OCI-LY1 (cell line): ENCODE measurements around the gene IBA57.

ENCODE experiments used
- H2AFZ ChIP-seq: fragments of 200-600 bp; sonication (generic), shearing (Covaris generic); 2 replicates; pipeline ENCODE4 v1.6.0; 2014; ENCODE audit warnings: antibody characterized with exemption, mild to moderate bottlenecking, low read length
- H3F3A ChIP-seq: fragments of 200-600 bp; sonication (generic), shearing (Covaris generic); 2 replicates; pipeline ENCODE4 v1.6.0; 2014; ENCODE audit warnings: mild to moderate bottlenecking, antibody characterized with exemption, low read length, moderate library complexity; ENCODE audit not compliant: insufficient read depth
- H3K27ac ChIP-seq: fragments of 200-600 bp; sonication (generic); 2 replicates; pipeline ENCODE4 v1.5.1; 2014; ENCODE audit warnings: low read length, mixed run types, mild to moderate bottlenecking, low read depth; ENCODE audit not compliant: poor library complexity, severe bottlenecking
- H3K27me3 ChIP-seq: fragments of 200-600 bp; sonication (generic); 2 replicates; pipeline ENCODE4 v1.6.0; 2014; ENCODE audit warnings: antibody characterized with exemption, mild to moderate bottlenecking, low read length, moderate library complexity; ENCODE audit not compliant: insufficient read depth
- H3K36me3 ChIP-seq: fragments of 200-600 bp; sonication (generic); 2 replicates; pipeline ENCODE4 v1.6.1; 2014; ENCODE audit warnings: mild to moderate bottlenecking, antibody characterized with exemption, low read length, moderate library complexity, mixed read lengths; ENCODE audit not compliant: insufficient read depth
- H3K4me1 ChIP-seq: fragments of 200-600 bp; sonication (generic); 2 replicates; pipeline ENCODE4 v1.5.1; 2014; ENCODE audit warnings: mild to moderate bottlenecking, low read length, moderate library complexity; ENCODE audit not compliant: insufficient read depth, severe bottlenecking
- H3K4me2 ChIP-seq: fragments of 200-600 bp; sonication (generic), shearing (Covaris generic); 2 replicates; pipeline ENCODE4 v1.6.1; 2014; ENCODE audit warnings: low read length
- H3K4me3 ChIP-seq: fragments of 200-600 bp; sonication (generic); 2 replicates; pipeline ENCODE4 v1.5.1; 2014; ENCODE audit warnings: low read length, low read depth, mild to moderate bottlenecking, mixed read lengths; ENCODE audit not compliant: poor library complexity, severe bottlenecking
- H3K79me2 ChIP-seq: fragments of 200-600 bp; shearing (Covaris generic); 2 replicates; pipeline ENCODE4 v1.6.1; 2016; ENCODE audit warnings: mixed run types, low read length, mixed read lengths; ENCODE audit not compliant: insufficient read depth
- H3K9ac ChIP-seq: fragments of 200-600 bp; sonication (generic), shearing (Covaris generic); 2 replicates; pipeline ENCODE4 v1.6.1; 2014; ENCODE audit warnings: mild to moderate bottlenecking, low read length, mixed read lengths
- H3K9me2 ChIP-seq: fragments of 200-600 bp; sonication (generic), shearing (Covaris generic); 2 replicates; pipeline ENCODE4 v1.6.1; 2014; ENCODE audit warnings: low read depth, mild to moderate bottlenecking, low read length, mixed read lengths
- H3K9me3 ChIP-seq: fragments of 200-600 bp; shearing (Covaris generic); 2 replicates; pipeline ENCODE4 v1.6.1; 2014; ENCODE audit warnings: low read length, mixed read lengths
- H4K20me1 ChIP-seq: fragments of 200-600 bp; sonication (generic), shearing (Covaris generic); 2 replicates; pipeline ENCODE4 v1.6.0; 2016; ENCODE audit warnings: mild to moderate bottlenecking, low read length; ENCODE audit not compliant: insufficient read depth
- CTCF ChIP-seq: fragments of 200-600 bp; sonication (generic), shearing (Covaris generic); IDR thresholded peaks from 2 replicates; pipeline ENCODE4 v1.5.1; 2017; ENCODE audit warnings: mild to moderate bottlenecking, antibody characterized with exemption, low read length, moderate library complexity, mixed read lengths
- EZH2 ChIP-seq: fragments of 200-600 bp; sonication (generic), shearing (Covaris generic); IDR thresholded peaks from 2 replicates; pipeline ENCODE4 v1.8.0; 2017; ENCODE audit warnings: borderline replicate concordance, mixed run types, mild to moderate bottlenecking, antibody characterized with exemption, low read length, moderate library complexity, mixed read lengths

The IBA57 gene

GRCh38 chr1:228212966-228213844 lies 47.6 kb downstream of the IBA57 start:
- Histone ChIP-seq H4K20me1 (no peaks in the 10 kb centered on the region), H3K9me2 (no peaks in the 10 kb centered on the region), H3K36me3 (no peaks in the 10 kb centered on the region), H3F3A (no peaks in the 10 kb centered on the region), H3K4me3 (peak overlapping the region; percentile 54), H2AFZ (no peak overlapping the region), H3K27ac (no peak overlapping the region), H3K9ac (peak overlapping the region; percentile 26; the same call in 1 of the 2 replicates), H3K27me3 (no peaks in the 10 kb centered on the region), H3K79me2 (no peaks in the 10 kb centered on the region), H3K4me2 (peak overlapping the region; percentile 75), H3K9me3 (no peaks in the 10 kb centered on the region), H3K4me1 (peaks cover 4% of the 10 kb centered on the region)
- no peak for TF ChIP-seq EZH2
- peak; percentile 52 for TF ChIP-seq CTCF

GRCh38 chr1:228213917-228214808 lies 48.6 kb downstream of the IBA57 start:
- TF ChIP-seq CTCF: no peak
- no peak for TF ChIP-seq EZH2
- no peak overlapping the region for H2AFZ ChIP-seq
- H3K4me3 ChIP-seq: no peak overlapping the region
- H3K9ac ChIP-seq: no peak overlapping the region
- no peaks in the 10 kb centered on the region for H4K20me1 ChIP-seq
- H3K27ac ChIP-seq: no peak overlapping the region
- no peaks in the 10 kb centered on the region for H3F3A ChIP-seq
- no peak overlapping the region; the same call in 1 of the 2 replicates for H3K4me2 ChIP-seq
- H3K4me1 ChIP-seq: peaks cover 4% of the 10 kb centered on the region
- no peaks in the 10 kb centered on the region for H3K36me3 ChIP-seq
- H3K9me2 ChIP-seq: no peaks in the 10 kb centered on the region
- H3K9me3 ChIP-seq: no peaks in the 10 kb centered on the region
- H3K79me2 ChIP-seq: no peaks in the 10 kb centered on the region
- no peaks in the 10 kb centered on the region for H3K27me3 ChIP-seq

- Histone ChIP-seq H3K9ac (no peak overlapping the region), H2AFZ (no peak overlapping the region), H3K27me3 (no peaks in the 10 kb centered on the region), H3K79me2 (no peaks in the 10 kb centered on the region), H4K20me1 (no peaks in the 10 kb centered on the region), H3K9me3 (no peaks in the 10 kb centered on the region), H3K4me2 (no peak overlapping the region), H3F3A (no peaks in the 10 kb centered on the region), H3K27ac (no peak overlapping the region), H3K36me3 (no peaks in the 10 kb centered on the region), H3K4me3 (no peak overlapping the region), H3K9me2 (no peaks in the 10 kb centered on the region), H3K4me1 (peaks cover 9% of the 10 kb centered on the region)
- TF ChIP-seq CTCF: no peak
- no peak for TF ChIP-seq EZH2
Measured at GRCh38 chr1:228214921-228215662, 49.5 kb downstream of the IBA57 start.
